ENCODE data around the gene GNA15.
A peak's percentile ranks its signal among the peaks of the same experiment; 100 is the strongest.
"Not testable (repeated sequence)": the region's sequence is repeated elsewhere in the genome, so short reads cannot be mapped to it uniquely, and the experiment has no call there.

Gene GNA15

DNA sequence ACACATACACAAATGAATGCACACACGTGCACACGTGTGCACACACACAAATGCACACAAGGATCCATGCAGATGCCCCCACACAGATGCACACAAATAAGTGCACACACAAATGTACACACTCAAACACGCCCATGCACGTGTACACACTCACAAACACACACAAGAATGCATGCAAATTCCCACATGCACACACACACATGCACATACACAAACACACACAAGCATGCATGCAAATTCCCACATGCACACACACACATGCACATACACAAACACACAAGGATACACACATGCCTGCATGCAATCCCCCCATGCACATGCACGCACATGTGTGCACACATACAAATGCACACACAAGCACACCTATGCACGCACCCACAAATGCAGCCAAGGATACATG, 13.3 kb downstream of the GNA15 start:
- no peak for DNase-seq (ENCODE audit: low read depth in 1 of 2, low spot score in 1 of 2)

GRCh38 chr19:3149526-3150505, 14.0 kb downstream of the GNA15 start:
- no peak for DNase-seq (ENCODE audit: low read depth in 1 of 2, low spot score in 1 of 2)

DNA sequence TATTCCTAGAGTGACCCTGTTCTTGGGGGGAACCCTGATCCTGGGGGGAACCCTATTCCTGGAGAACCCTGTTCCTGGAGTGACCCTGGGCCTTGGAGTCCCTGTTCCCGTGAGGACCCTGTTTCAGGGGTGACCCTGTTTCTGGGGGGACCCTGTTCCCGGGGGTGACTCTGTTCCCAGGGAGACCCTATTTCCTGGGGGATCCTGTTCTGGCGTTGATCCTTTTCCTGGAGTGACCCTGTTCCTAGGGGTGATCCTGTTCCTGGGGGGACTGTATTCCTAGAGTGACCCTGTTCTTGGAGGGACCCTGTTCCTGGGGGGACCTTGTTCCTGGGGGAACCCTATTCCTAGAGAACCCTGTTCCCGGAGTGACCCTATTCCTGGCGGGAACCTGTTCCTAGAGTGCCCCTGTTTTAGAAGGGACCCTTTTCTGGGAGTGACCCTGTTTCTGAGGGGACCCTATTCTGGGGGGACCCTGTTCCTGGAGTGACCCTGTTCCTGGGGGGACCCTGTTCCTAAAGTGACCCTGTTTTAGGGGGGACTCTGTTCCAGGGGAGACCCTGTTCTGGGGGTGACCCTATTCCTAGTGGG, 15.0 kb downstream of the GNA15 start:
- DNase-seq (ENCODE audit: low read depth in 1 of 2, low spot score in 1 of 2), result no peak

GRCh38 chr19:3151563-3152418, 16.0 kb downstream of the GNA15 start:
- no peak for DNase-seq (ENCODE audit: low read depth in 1 of 2, low spot score in 1 of 2)

GRCh38 chr19:3152419-3152780, 16.6 kb downstream of the GNA15 start:
- no peak for DNase-seq (ENCODE audit: low read depth in 1 of 2, low spot score in 1 of 2)

GRCh38 chr19:3153286-3154230, 17.7 kb downstream of the GNA15 start:
- no peak for DNase-seq (ENCODE audit: low read depth in 1 of 2, low spot score in 1 of 2)

DNA sequence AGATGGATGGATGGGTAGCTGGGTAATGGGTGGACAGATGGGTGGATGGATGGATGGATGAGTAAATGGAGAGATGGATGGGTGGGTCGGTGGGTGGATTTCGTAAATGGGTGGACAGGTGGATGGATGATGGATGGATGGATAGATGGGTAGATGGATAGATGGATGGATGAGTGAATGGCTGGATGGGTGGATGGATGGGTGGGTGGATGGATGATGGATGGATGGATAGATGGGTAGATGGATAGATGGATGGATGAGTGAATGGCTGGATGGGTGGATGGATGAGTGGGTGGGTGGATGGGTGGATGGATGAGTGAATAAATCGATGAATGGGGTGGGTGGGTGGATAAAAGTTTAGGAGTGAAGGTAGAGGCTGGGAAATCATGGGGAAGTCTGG, 18.6 kb downstream of the GNA15 start:
- not testable (repeated sequence) for DNase-seq (ENCODE audit: low read depth in 1 of 2, low spot score in 1 of 2)

DNA sequence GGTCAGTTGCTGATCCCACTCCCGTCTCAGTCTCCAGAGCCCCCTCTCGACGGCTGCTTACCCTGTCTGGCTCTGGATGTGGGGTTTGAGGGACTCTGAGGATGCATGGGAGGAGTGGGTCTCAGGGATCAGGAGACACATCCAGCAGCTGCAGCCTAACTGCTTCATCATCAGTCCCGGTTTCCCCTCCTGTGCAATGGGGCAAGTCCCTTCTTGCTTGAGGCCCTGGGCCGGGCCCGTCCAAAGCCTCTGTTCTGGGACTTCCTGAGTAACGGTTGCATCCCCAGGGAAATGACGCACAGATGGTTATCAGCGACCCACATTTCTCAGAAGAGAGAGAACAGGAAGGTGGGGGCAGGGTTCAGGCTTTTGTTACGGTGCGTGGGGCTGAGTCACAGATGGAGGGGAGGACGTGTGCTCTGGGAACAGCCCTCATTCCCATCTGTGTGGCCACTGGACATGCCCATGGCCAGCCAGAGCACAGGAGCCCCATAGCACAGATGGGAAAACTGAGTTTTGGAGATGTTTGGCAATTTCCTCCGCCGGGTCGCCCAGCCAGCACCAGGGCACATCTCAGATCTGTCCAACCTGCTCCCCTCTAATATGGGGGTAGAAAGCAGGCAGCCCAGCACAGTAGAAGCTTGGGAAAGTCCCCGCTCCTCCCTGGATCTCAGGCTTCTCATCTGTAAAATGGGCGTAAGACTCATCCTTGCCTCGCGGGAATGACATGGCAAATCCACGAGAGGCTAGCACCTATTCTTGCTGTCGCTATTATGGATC, 19.3 kb downstream of the GNA15 start:
- DNase-seq (ENCODE audit: low read depth in 1 of 2, low spot score in 1 of 2), result peak; percentile 54 to 80

- no peak for DNase-seq (ENCODE audit: low read depth in 1 of 2, low spot score in 1 of 2)
Measured at GRCh38 chr19:3157096-3157845, 21.4 kb downstream of the GNA15 start.

GRCh38 chr19:3159565-3159964, 23.7 kb downstream of the GNA15 start:
- DNase-seq (ENCODE audit: low read depth in 1 of 2, low spot score in 1 of 2), result no peak

GRCh38 chr19:3160219-3160618, 24.4 kb downstream of the GNA15 start:
- DNase-seq (ENCODE audit: low read depth in 1 of 2, low spot score in 1 of 2), result no peak

DNA sequence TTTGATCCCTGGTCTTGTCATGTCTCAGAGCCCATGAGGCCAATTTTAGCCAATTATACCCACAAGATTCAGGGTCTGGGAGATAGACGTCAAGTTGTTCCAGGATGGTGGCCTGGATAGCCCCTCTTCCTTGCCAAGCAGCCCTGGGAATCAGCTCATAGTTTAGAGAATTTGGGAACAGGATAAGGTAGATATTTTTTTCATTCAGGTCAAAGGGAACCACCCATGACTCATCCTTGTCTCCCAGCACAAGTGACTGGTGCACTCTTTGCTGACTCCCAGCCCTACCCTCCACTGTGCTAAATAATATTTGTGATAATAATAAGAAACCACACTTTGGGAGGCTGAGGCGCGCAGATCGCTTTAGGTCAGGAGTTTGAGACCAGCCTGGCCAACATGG, 25.6 kb downstream of the GNA15 start:
- DNase-seq (ENCODE audit: low read depth in 1 of 2, low spot score in 1 of 2), result no peak

DNA sequence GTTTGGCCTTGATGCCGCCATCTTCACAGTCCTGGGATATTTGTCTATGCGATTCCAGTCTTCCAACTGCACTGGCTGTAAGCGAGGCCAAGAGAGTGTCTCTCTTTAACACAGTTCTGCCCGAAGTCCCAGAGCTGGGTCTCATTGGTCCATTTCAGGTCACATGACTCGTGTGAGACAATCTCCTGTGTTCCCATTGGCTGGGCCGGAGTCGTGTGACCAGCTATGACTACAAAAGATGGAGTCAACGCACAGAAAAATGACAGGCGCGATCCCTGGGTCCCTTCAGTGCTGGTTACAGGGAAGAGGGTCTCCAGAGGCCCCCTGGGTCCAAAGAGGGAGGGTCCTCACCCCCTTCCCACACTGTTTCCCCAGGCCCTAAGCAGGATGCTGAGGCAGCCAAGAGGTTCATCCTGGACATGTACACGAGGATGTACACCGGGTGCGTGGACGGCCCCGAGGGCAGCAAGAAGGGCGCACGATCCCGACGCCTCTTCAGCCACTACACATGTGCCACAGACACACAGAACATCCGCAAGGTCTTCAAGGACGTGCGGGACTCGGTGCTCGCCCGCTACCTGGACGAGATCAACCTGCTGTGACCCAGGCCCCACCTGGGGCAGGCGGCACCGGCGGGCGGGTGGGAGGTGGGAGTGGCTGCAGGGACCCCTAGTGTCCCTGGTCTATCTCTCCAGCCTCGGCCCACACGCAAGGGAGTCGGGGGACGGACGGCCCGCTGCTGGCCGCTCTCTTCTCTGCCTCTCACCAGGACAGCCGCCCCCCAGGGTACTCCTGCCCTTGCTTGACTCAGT, 26.8 kb downstream of the GNA15 start:
- DNase-seq (ENCODE audit: low read depth in 1 of 2, low spot score in 1 of 2), result no peak

DNA sequence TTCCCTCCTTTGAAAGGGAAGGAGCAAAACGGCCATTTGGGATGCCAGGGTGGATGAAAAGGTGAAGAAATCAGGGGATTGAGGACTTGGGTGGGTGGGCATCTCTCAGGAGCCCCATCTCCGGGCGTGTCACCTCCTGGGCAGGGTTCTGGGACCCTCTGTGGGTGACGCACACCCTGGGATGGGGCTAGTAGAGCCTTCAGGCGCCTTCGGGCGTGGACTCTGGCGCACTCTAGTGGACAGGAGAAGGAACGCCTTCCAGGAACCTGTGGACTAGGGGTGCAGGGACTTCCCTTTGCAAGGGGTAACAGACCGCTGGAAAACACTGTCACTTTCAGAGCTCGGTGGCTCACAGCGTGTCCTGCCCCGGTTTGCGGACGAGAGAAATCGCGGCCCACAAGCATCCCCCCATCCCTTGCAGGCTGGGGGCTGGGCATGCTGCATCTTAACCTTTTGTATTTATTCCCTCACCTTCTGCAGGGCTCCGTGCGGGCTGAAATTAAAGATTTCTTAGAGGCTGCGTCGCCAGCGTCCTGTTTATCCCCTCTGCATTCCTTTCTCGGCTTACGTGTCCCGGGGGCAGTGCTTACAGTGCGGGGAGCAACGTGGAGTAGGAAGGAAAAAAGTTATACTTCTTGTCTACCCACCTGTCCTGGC, 27.5 kb downstream of the GNA15 start:
- peak; percentile 41 to 70 for DNase-seq (ENCODE audit: low read depth in 1 of 2, low spot score in 1 of 2)

GRCh38 chr19:3163943-3164342, 28.1 kb downstream of the GNA15 start:
- no peak for DNase-seq (ENCODE audit: low read depth in 1 of 2, low spot score in 1 of 2)

GRCh38 chr19:3167533-3168272, 31.9 kb downstream of the GNA15 start:
- DNase-seq (ENCODE audit: low read depth in 1 of 2, low spot score in 1 of 2), result no peak
